Measurements from ENCODE around the gene U2AF1L4. TPM values are rescaled to one million over a fixed set of nuclear protein-coding genes. Genes with fewer than 3 reads are reported as not detected.

Gene U2AF1L4
- 10 to 100 TPM in 2 of 4 donors, 1 to 10 TPM in 2; 5.1 to 22.9 (median 13.4) TPM for total RNA-seq

GRCh38 chr19:35745328-35746086 is at the start of gene U2AF1L4, which contains the start of gene PSENEN:
U2AF1L4 (minus strand) TSS chr19:35745418; CDS start chr19:35745391, 27 bp downstream.
PSENEN (plus strand) TSS chr19:35745651; CDS start chr19:35745931, 280 bp downstream.
- Histone ChIP-seq H3K27ac (peak within 1 kb of the TSS; percentile 97 to 99 (median 99)), H3K27me3 (no peaks in the 10 kb centered on the region), H3K4me1 (peaks cover 28 to 44% of the 10 kb centered on the region in 2 donors), H3K4me3 (peak within 1 kb of the TSS; percentile 78 to 96 (median 86)), H3K36me3 (peaks cover 0 to 5% of the 10 kb centered on the region in 2 donors), H3K9me3 (no peaks in the 10 kb centered on the region)
- in situ Hi-C loops (cut with MboI; ENCODE audit: low sequenced_read_pairs in 4 of 4) (no loop called here), intact Hi-C loops (cut with DNase I; ENCODE audit: low total_unique reads) (loop anchor here (1.0 to 10.0 kb wide), 3 partner anchors 28 to 601 kb away; partner anchors contain the start of genes FXYD7, OVOL3, POLR2I and TBCB)
- ATAC-seq (peak; percentile 76 to 81), DNase-seq (peak; percentile 98 to 99)
- TF ChIP-seq CTCF (IDR thresholded peaks at IDR 0.05 in 4 of 5, conservative IDR thresholded peaks at IDR 0.05 in 1 of 5) = no peak
- TF ChIP-seq POLR2A (IDR thresholded peaks at IDR 0.05) = peak; percentile 49

- Histone ChIP-seq H3K27ac (no peak overlapping the region), H3K27me3 (peaks cover 17 to 24% (median 22%) of the 10 kb centered on the region in 3 donors), H3K36me3 (no peaks in the 10 kb centered on the region), H3K4me1 (no peaks in the 10 kb centered on the region), H3K9me3 (no peaks in the 10 kb centered on the region), H3K4me3 (no peak overlapping the region)
- intact Hi-C loops (cut with DNase I; ENCODE audit: low total_unique reads) (no loop called here), in situ Hi-C loops (cut with MboI; ENCODE audit: low sequenced_read_pairs in 4 of 4) (no loop called here)
- DNase-seq (no peak), ATAC-seq (no peak)
- TF ChIP-seq CTCF (IDR thresholded peaks at IDR 0.05 in 4 of 5, conservative IDR thresholded peaks at IDR 0.05 in 1 of 5) (no peak), POLR2A (IDR thresholded peaks at IDR 0.05) (no peak)
Measured at GRCh38 chr19:35793381-35794165, 48.4 kb upstream of the U2AF1L4 start.

- intact Hi-C loops (cut with DNase I; ENCODE audit: low total_unique reads) = no loop called here
- H3K27me3 ChIP-seq = peaks cover 14 to 17% (median 15%) of the 10 kb centered on the region in 3 donors
- in situ Hi-C loops (cut with MboI; ENCODE audit: low sequenced_read_pairs in 4 of 4) = no loop called here
Measured at GRCh38 chr19:35792888-35793287, 47.7 kb upstream of the U2AF1L4 start.

GRCh38 chr19:35792312-35792711 is 47.1 kb upstream of the U2AF1L4 start:
- H3K36me3 ChIP-seq = no peaks in the 10 kb centered on the region
- intact Hi-C loops (cut with DNase I; ENCODE audit: low total_unique reads) (no loop called here), in situ Hi-C loops (cut with MboI; ENCODE audit: low sequenced_read_pairs in 4 of 4) (no loop called here)
- peaks cover 8 to 13% (median 12%) of the 10 kb centered on the region in 3 donors for H3K27me3 ChIP-seq
- H3K9me3 ChIP-seq = no peaks in the 10 kb centered on the region
- DNase-seq (no peak), ATAC-seq (no peak)
- no peak overlapping the region for H3K4me3 ChIP-seq
- H3K27ac ChIP-seq = no peak overlapping the region
- no peak for TF ChIP-seq CTCF (IDR thresholded peaks at IDR 0.05 in 4 of 5, conservative IDR thresholded peaks at IDR 0.05 in 1 of 5)
- no peak for TF ChIP-seq POLR2A (IDR thresholded peaks at IDR 0.05)
- no peaks in the 10 kb centered on the region for H3K4me1 ChIP-seq

More at GRCh38 chr19:35792888-35793287, 47.7 kb upstream of the U2AF1L4 start:
- no peaks in the 10 kb centered on the region for H3K9me3 ChIP-seq
- no peak overlapping the region for H3K4me3 ChIP-seq
- H3K36me3 ChIP-seq = no peaks in the 10 kb centered on the region
- no peak for ATAC-seq
- no peak overlapping the region for H3K27ac ChIP-seq
- H3K4me1 ChIP-seq = no peaks in the 10 kb centered on the region
- DNase-seq = no peak
- TF ChIP-seq CTCF (IDR thresholded peaks at IDR 0.05 in 4 of 5, conservative IDR thresholded peaks at IDR 0.05 in 1 of 5) = no peak
- TF ChIP-seq POLR2A (IDR thresholded peaks at IDR 0.05) = no peak
